MM.1S (cell line): ENCODE measurements around the gene MRPS22.

Experiments used
- DNase-seq: peaks from one replicate; pipeline ENCODE4 v3.0.0-alpha.2; 2015
- H2AFZ ChIP-seq: fragments of 300-600 bp; sonication (generic); 2 replicates; pipeline ENCODE4 v1.6.0; 2016; ENCODE audit warnings: antibody characterized with exemption, low read length
- H3F3A ChIP-seq: fragments of 300-600 bp; sonication (generic); 2 replicates; pipeline ENCODE4 v1.6.1; 2016; ENCODE audit warnings: mild to moderate bottlenecking, antibody characterized with exemption, low read length, moderate library complexity, mixed read lengths; ENCODE audit not compliant: insufficient read depth
- H3K27ac ChIP-seq: fragments of 300-600 bp; sonication (generic); 2 replicates; pipeline ENCODE4 v1.5.1; 2016; ENCODE audit warnings: mild to moderate bottlenecking, low read length
- H3K27me3 ChIP-seq: fragments of 300-600 bp; sonication (generic); replicated peaks from 2 replicates; pipeline ENCODE4 v1.6.0; 2016; ENCODE audit warnings: low read length; ENCODE audit not compliant: insufficient read depth
- H3K36me3 ChIP-seq: fragments of 300-600 bp; sonication (generic); replicated peaks from 2 replicates; pipeline ENCODE4 v1.6.1; 2016; ENCODE audit warnings: mild to moderate bottlenecking, low read length, mixed read lengths; ENCODE audit not compliant: insufficient read depth
- H3K4me1 ChIP-seq: fragments of 300-600 bp; sonication (generic); 2 replicates; pipeline ENCODE4 v1.6.1; 2016; ENCODE audit warnings: low read length, mixed read lengths
- H3K4me2 ChIP-seq: fragments of 300-600 bp; sonication (generic); 2 replicates; pipeline ENCODE4 v1.6.0; 2016; ENCODE audit warnings: low read depth, low read length
- H3K4me3 ChIP-seq: fragments of 300-600 bp; sonication (generic); 2 replicates; pipeline ENCODE4 v1.5.1; 2016; ENCODE audit warnings: low read length, mixed read lengths
- H3K79me2 ChIP-seq: fragments of 300-600 bp; sonication (generic); 2 replicates; pipeline ENCODE4 v1.6.1; 2016; ENCODE audit warnings: mixed run types, low read length, mixed read lengths
- H3K9ac ChIP-seq: fragments of 300-600 bp; sonication (generic); 2 replicates; pipeline ENCODE4 v1.6.1; 2016; ENCODE audit warnings: low read length, mixed read lengths
- H3K9me2 ChIP-seq: fragments of 300-600 bp; sonication (generic); replicated peaks from 2 replicates; pipeline ENCODE4 v1.6.1; 2016; ENCODE audit warnings: mild to moderate bottlenecking, low read length, mixed read lengths; ENCODE audit not compliant: insufficient read depth
- H3K9me3 ChIP-seq: fragments of 300-600 bp; sonication (generic); replicated peaks from 2 replicates; pipeline ENCODE4 v1.6.1; 2016; ENCODE audit warnings: mild to moderate bottlenecking, low read length, mixed read lengths; ENCODE audit not compliant: insufficient read depth
- H4K20me1 ChIP-seq: fragments of 300-600 bp; sonication (generic); 2 replicates; pipeline ENCODE4 v1.6.1; 2016; ENCODE audit warnings: mild to moderate bottlenecking, low read length, moderate library complexity, mixed read lengths; ENCODE audit not compliant: insufficient read depth
- CTCF ChIP-seq: fragments of 300-600 bp; sonication (generic); IDR thresholded peaks from 2 replicates; pipeline ENCODE4 v1.5.1; 2016; ENCODE audit warnings: antibody characterized with exemption, low read length, mixed read lengths
- EZH2 ChIP-seq: fragments of 300-600 bp; sonication (generic); optimal IDR thresholded peaks from 2 replicates; pipeline ENCODE3; 2017; ENCODE audit warnings: low read depth, mild to moderate bottlenecking, antibody characterized with exemption, low read length, mixed read lengths
- EZH2phosphoT487 ChIP-seq: fragments of 300-600 bp; sonication (generic); IDR thresholded peaks from 2 replicates; pipeline ENCODE4 v1.6.1; 2018; ENCODE audit warnings: antibody characterized with exemption, low read length

MRPS22 gene

GRCh38 chr3:139301183-139301582 lies 42.6 kb upstream of the MRPS22 start:
- no peak overlapping the region for H3K4me3 ChIP-seq
- no peaks in the 10 kb centered on the region for H3K9me3 ChIP-seq
- H2AFZ ChIP-seq, result no peak overlapping the region
- no peaks in the 10 kb centered on the region; the same call in 1 of the 2 replicates for H3K4me1 ChIP-seq
- no peaks in the 10 kb centered on the region for H3F3A ChIP-seq
- TF ChIP-seq EZH2 (no peak), CTCF (no peak), EZH2phosphoT487 (no peak)
- no peak overlapping the region for H3K4me2 ChIP-seq
- no peaks in the 10 kb centered on the region for H3K36me3 ChIP-seq
- H3K9ac ChIP-seq, result no peak overlapping the region
- no peaks in the 10 kb centered on the region for H3K79me2 ChIP-seq
- no peaks in the 10 kb centered on the region for H4K20me1 ChIP-seq
- no peaks in the 10 kb centered on the region for H3K27me3 ChIP-seq
- no peaks in the 10 kb centered on the region for H3K9me2 ChIP-seq
- no peak overlapping the region for H3K27ac ChIP-seq
- no peak for DNase-seq

- H3K79me2 ChIP-seq, result no peaks in the 10 kb centered on the region
These were observed 42.2 kb upstream of the MRPS22 start for GRCh38 chr3:139301654-139302053.

GRCh38 chr3:139302084-139302800 lies 41.6 kb upstream of the MRPS22 start:
- no peaks in the 10 kb centered on the region for H3K27me3 ChIP-seq
- H3K27ac ChIP-seq, result no peak overlapping the region
- no peaks in the 10 kb centered on the region for H3F3A ChIP-seq
- H4K20me1 ChIP-seq, result no peaks in the 10 kb centered on the region
- no peaks in the 10 kb centered on the region for H3K9me3 ChIP-seq
- no peaks in the 10 kb centered on the region for H3K36me3 ChIP-seq
- peak; percentile 37 for DNase-seq
- no peaks in the 10 kb centered on the region for H3K79me2 ChIP-seq
- H3K4me3 ChIP-seq, result no peak overlapping the region
- no peak overlapping the region for H3K9ac ChIP-seq
- no peak for TF ChIP-seq EZH2phosphoT487
- TF ChIP-seq EZH2, result no peak
- TF ChIP-seq CTCF, result no peak
- H2AFZ ChIP-seq, result no peak overlapping the region
- H3K4me2 ChIP-seq, result no peak overlapping the region
- no peaks in the 10 kb centered on the region for H3K9me2 ChIP-seq
- H3K4me1 ChIP-seq, result no peaks in the 10 kb centered on the region; the same call in 1 of the 2 replicates

More at GRCh38 chr3:139301654-139302053, 42.2 kb upstream of the MRPS22 start:
- Histone ChIP-seq H3K36me3 (no peaks in the 10 kb centered on the region), H2AFZ (no peak overlapping the region), H3K9ac (no peak overlapping the region), H3K9me2 (no peaks in the 10 kb centered on the region), H3K27me3 (no peaks in the 10 kb centered on the region), H3K4me3 (no peak overlapping the region), H3K27ac (no peak overlapping the region), H3K4me2 (no peak overlapping the region), H4K20me1 (no peaks in the 10 kb centered on the region), H3F3A (no peaks in the 10 kb centered on the region), H3K9me3 (no peaks in the 10 kb centered on the region), H3K4me1 (no peaks in the 10 kb centered on the region; the same call in 1 of the 2 replicates)
- TF ChIP-seq CTCF, result no peak
- no peak for TF ChIP-seq EZH2phosphoT487
- no peak for TF ChIP-seq EZH2
- no peak for DNase-seq
